ENCODE data around the gene TRIM44. TPM values are rescaled to one million over a fixed set of nuclear protein-coding genes. Genes with fewer than 3 reads are reported as not detected.
"Not testable (repeated sequence)": the region's sequence is repeated elsewhere in the genome, so short reads cannot be mapped to it uniquely, and the experiment has no call there.

The TRIM44 gene
- total RNA-seq, 1 donor from 2014 or later = 39.9 TPM

GRCh38 chr11:35662061-35662648 is 420 bp upstream of the TRIM44 start:
- intact Hi-C loops (cut with DNase I) = loop anchor here (2.0 to 5.0 kb wide), 3 partner anchors 43 to 280 kb away; partner anchors contain the start of genes FJX1 and LDLRAD3

GRCh38 chr11:35663408-35663702 is 780 bp downstream of the TRIM44 start:
- ATAC-seq = no peak
- intact Hi-C loops (cut with DNase I) = loop anchor here (2.0 to 5.0 kb wide), 3 partner anchors 45 to 279 kb away; partner anchors contain the start of genes FJX1 and LDLRAD3
- no peak for DNase-seq (ENCODE audit: missing footprints)

More at GRCh38 chr11:35662061-35662648, 420 bp upstream of the TRIM44 start:
- peak; percentile 63 for ATAC-seq
- no peak for DNase-seq (ENCODE audit: missing footprints)

- intact Hi-C loops (cut with DNase I) = loop anchor here (5.0 kb wide), 2 partner anchors 157 to 277 kb away; partner anchors contain the start of gene LDLRAD3
- no peak for ATAC-seq
- DNase-seq (ENCODE audit: missing footprints) = no peak
Measured at GRCh38 chr11:35664977-35665441, 2.4 kb downstream of the TRIM44 start.

GRCh38 chr11:35667257-35667656 is 4.7 kb downstream of the TRIM44 start:
- intact Hi-C loops (cut with DNase I) = no loop called here
- no peak for ATAC-seq
- DNase-seq (ENCODE audit: missing footprints) = no peak

GRCh38 chr11:35668350-35668749 is 5.8 kb downstream of the TRIM44 start:
- ATAC-seq; intact Hi-C loops (cut with DNase I); DNase-seq (ENCODE audit: missing footprints): not testable (repeated sequence)

- ATAC-seq (no peak), DNase-seq (ENCODE audit: missing footprints) (no peak)
- intact Hi-C loops (cut with DNase I) = no loop called here
Measured at GRCh38 chr11:35671396-35672127, 9.0 kb downstream of the TRIM44 start.

GRCh38 chr11:35672608-35673007 is 10.0 kb downstream of the TRIM44 start:
- intact Hi-C loops (cut with DNase I) = no loop called here
- DNase-seq (ENCODE audit: missing footprints) (no peak), ATAC-seq (no peak)

GRCh38 chr11:35675901-35676610 is 13.5 kb downstream of the TRIM44 start:
- ATAC-seq (peak; percentile 50), DNase-seq (ENCODE audit: missing footprints) (no peak)
- intact Hi-C loops (cut with DNase I) = no loop called here

- DNase-seq (ENCODE audit: missing footprints) (no peak), ATAC-seq (no peak)
- intact Hi-C loops (cut with DNase I) = no loop called here
Measured at GRCh38 chr11:35676611-35676965, 14.0 kb downstream of the TRIM44 start.

- ATAC-seq (no peak), DNase-seq (ENCODE audit: missing footprints) (no peak)
- intact Hi-C loops (cut with DNase I) = no loop called here
Measured at GRCh38 chr11:35677904-35678303, 15.3 kb downstream of the TRIM44 start.

- intact Hi-C loops (cut with DNase I) = no loop called here
- ATAC-seq (no peak), DNase-seq (ENCODE audit: missing footprints) (no peak)
Measured at GRCh38 chr11:35678471-35678870, 15.9 kb downstream of the TRIM44 start.

- DNase-seq (ENCODE audit: missing footprints) = no peak
- no peak for ATAC-seq
- intact Hi-C loops (cut with DNase I) = no loop called here
Measured at GRCh38 chr11:35678975-35679374, 16.4 kb downstream of the TRIM44 start.

- intact Hi-C loops (cut with DNase I) = no loop called here
- DNase-seq (ENCODE audit: missing footprints) = no peak
- no peak for ATAC-seq
Measured at GRCh38 chr11:35680506-35680905, 17.9 kb downstream of the TRIM44 start.

- no peak for DNase-seq (ENCODE audit: missing footprints)
Measured at GRCh38 chr11:35681163-35681767, 18.7 kb downstream of the TRIM44 start.

GRCh38 chr11:35682230-35683173 is 19.9 kb downstream of the TRIM44 start:
- DNase-seq (ENCODE audit: missing footprints) (no peak), ATAC-seq (peak; percentile 50)
- intact Hi-C loops (cut with DNase I) = no loop called here

More at GRCh38 chr11:35681163-35681767, 18.7 kb downstream of the TRIM44 start:
- intact Hi-C loops (cut with DNase I) = no loop called here
- ATAC-seq = no peak

- ATAC-seq (no peak), DNase-seq (ENCODE audit: missing footprints) (no peak)
- intact Hi-C loops (cut with DNase I) = no loop called here
Measured at GRCh38 chr11:35683728-35684339, 21.3 kb downstream of the TRIM44 start.

- DNase-seq (ENCODE audit: missing footprints) = no peak
- intact Hi-C loops (cut with DNase I) = no loop called here
- ATAC-seq = no peak
Measured at GRCh38 chr11:35688023-35688422, 25.4 kb downstream of the TRIM44 start.
